GM12878 (cell line): ENCODE results near the gene COL5A1. TPM values are rescaled to one million over a fixed set of nuclear protein-coding genes. Genes with fewer than 3 reads are reported as not detected.

Experiments
- ATAC-seq: fragments of 200-7000 bp; cut with Tn5 transposase; 3 replicates; pipeline ENCODE4 v1.9.1; 2020; ENCODE audit warnings: mild to moderate bottlenecking, moderate library complexity
- BruUV-seq: library from RNA; stranded (reverse); fragments of 400-500 nt; replicated peaks from 2 replicates; lab custom pipeline; 2021; lab: Mats Ljungman, UMichigan
- CTCF ChIA-PET: fragments of 300-600 bp; sonication (Branson Sonifier 250); formaldehyde crosslinking; extraction: SDS; loops from one replicate; lab custom pipeline; 2021; ENCODE audit warnings: inconsistent platforms; lab: Yijun Ruan, JAX
- POLR2A ChIA-PET: fragments of 350-600 bp; formaldehyde crosslinking; extraction: SDS; loops from one replicate; lab custom pipeline; 2021; ENCODE audit warnings: inconsistent platforms; lab: Charles Lee
- RAD21 ChIA-PET: fragments of 300-600 bp; sonication (Branson Sonifier 250); formaldehyde crosslinking; loops from one replicate; lab custom pipeline; 2023; ENCODE audit warnings: antibody characterized with exemption; ENCODE audit not compliant: unreplicated experiment; lab: Charles Lee
- SMC1A ChIA-PET: fragments of 300-600 bp; sonication (Branson Sonifier 250); formaldehyde crosslinking; loops from one replicate; lab custom pipeline; 2023; ENCODE audit not compliant: unreplicated experiment, uncharacterized antibody; lab: Charles Lee
- DNase-seq: peaks from one replicate; pipeline ENCODE4 v3.0.0-alpha.2; 2011; ENCODE audit warnings: low read depth, low spot score
- FAIRE-seq: peaks from 3 replicates; lab custom pipeline; 2011; peaks lifted over from hg19 to GRCh38; lab: Jason Lieb, UNC
- H2AFZ ChIP-seq: 2 replicates; pipeline ENCODE4 v1.6.0; 2011; ENCODE audit warnings: low read depth, low read length, control low read depth; ENCODE audit not compliant: control insufficient read depth
- H3K27ac ChIP-seq: 2 replicates; pipeline ENCODE4 v1.5.1; 2011; ENCODE audit warnings: control low read depth; ENCODE audit not compliant: control insufficient read depth, insufficient read depth
- H3K27me3 ChIP-seq, 2 experiments: replicated peaks in 1 of 2; 2 replicates each; pipeline versions ENCODE4 v1.6.0 to v1.6.1; 2011; ENCODE audit warnings: low read length in 1 of 2; ENCODE audit not compliant: control insufficient read depth in 2 of 2, insufficient read depth in 2 of 2
- H3K36me3 ChIP-seq, 2 experiments: 2 replicates each; pipeline ENCODE4 v1.5.1; 2011; ENCODE audit warnings: low read length in 1 of 2; ENCODE audit not compliant: control insufficient read depth in 2 of 2, insufficient read depth in 2 of 2
- H3K4me1 ChIP-seq: 2 replicates; pipeline ENCODE4 v1.6.1; 2011; ENCODE audit warnings: mild to moderate bottlenecking, low read length, moderate library complexity, mixed read lengths; ENCODE audit not compliant: control insufficient read depth, insufficient read depth
- H3K4me2 ChIP-seq: 2 replicates; pipeline ENCODE4 v1.6.0; 2011; ENCODE audit warnings: control low read depth; ENCODE audit not compliant: control insufficient read depth, insufficient read depth
- H3K4me3 ChIP-seq: fragments of 200-600 bp; sonication (generic); 2 replicates; pipeline ENCODE4 v1.5.1; 2016
- H3K79me2 ChIP-seq: 2 replicates; pipeline ENCODE4 v1.6.0; 2011; ENCODE audit warnings: low read length; ENCODE audit not compliant: control insufficient read depth, insufficient read depth
- H3K9ac ChIP-seq: 2 replicates; pipeline ENCODE4 v1.8.0; 2011; ENCODE audit warnings: low read length, control low read depth, mixed read lengths; ENCODE audit not compliant: control insufficient read depth, insufficient read depth
- H3K9me3 ChIP-seq: replicated peaks from 3 replicates; pipeline ENCODE4 v1.5.1; 2011; ENCODE audit warnings: mild to moderate bottlenecking, low read length; ENCODE audit not compliant: control insufficient read depth, insufficient read depth
- H4K20me1 ChIP-seq: 2 replicates; pipeline ENCODE4 v1.6.0; 2011; ENCODE audit not compliant: control insufficient read depth, insufficient read depth
- CEBPB ChIP-seq, 2 experiments: fragments of 150-350 bp in 1 of 2; IDR thresholded peaks; 2 replicates each; pipeline ENCODE4 v1.6.1; 2012 to 2014; ENCODE audit warnings: low read depth in 2 of 2, low read length in 2 of 2, borderline replicate concordance in 1 of 2, inconsistent platforms in 1 of 2
- E4F1 ChIP-seq: fragments of 450-650 bp; IDR thresholded peaks from 2 replicates; pipeline ENCODE4 v1.6.1; 2018; ENCODE audit warnings: borderline replicate concordance, mild to moderate bottlenecking; ENCODE audit not compliant: partially characterized antibody
- HDAC2 ChIP-seq: fragments of 200-600 bp; sonication (generic); IDR thresholded peaks from 2 replicates; pipeline ENCODE4 v1.6.1; 2017
- KDM1A ChIP-seq: fragments of 200-600 bp; sonication (generic); IDR thresholded peaks from 2 replicates; pipeline ENCODE4 v1.6.1; 2016; ENCODE audit warnings: borderline replicate concordance
- LARP7 ChIP-seq: fragments of 450-650 bp; IDR thresholded peaks from 2 replicates; pipeline ENCODE4 v1.6.1; 2017; ENCODE audit warnings: mild to moderate bottlenecking
- MTA2 ChIP-seq: fragments of 450-650 bp; IDR thresholded peaks from 2 replicates; pipeline ENCODE4 v1.6.1; 2016; ENCODE audit warnings: low read depth, mild to moderate bottlenecking, moderate library complexity
- PAX8 ChIP-seq: fragments of 450-650 bp; IDR thresholded peaks from 2 replicates; pipeline ENCODE4 v1.6.1; 2017; ENCODE audit warnings: mild to moderate bottlenecking, moderate library complexity
- RCOR1 ChIP-seq: conservative IDR thresholded peaks from 2 replicates; pipeline ENCODE4 v1.6.1; 2012; ENCODE audit warnings: low read depth, low read length, improper control_type of control experiment
- SREBF1 ChIP-seq: IDR thresholded peaks from 2 replicates; pipeline ENCODE4 v1.6.1; 2012; ENCODE audit warnings: mild to moderate bottlenecking, low read length
- SRF ChIP-seq, 2 experiments: IDR thresholded peaks; 2 replicates each; pipeline ENCODE4 v1.6.1; 2011; ENCODE audit warnings: low read depth in 2 of 2, low read length in 2 of 2, mild to moderate bottlenecking in 1 of 2, moderate library complexity in 1 of 2
- STAT1 ChIP-seq: fragments of 450-650 bp; conservative IDR thresholded peaks from 2 replicates; pipeline ENCODE4 v1.6.1; 2014; ENCODE audit warnings: antibody characterized with exemption, mild to moderate bottlenecking
- ZNF592 ChIP-seq: fragments of 450-650 bp; IDR thresholded peaks from 2 replicates; pipeline ENCODE4 v1.6.1; 2017; ENCODE audit warnings: mild to moderate bottlenecking, moderate library complexity
- WGBS: methylation state at CpG from one replicate; pipeline ENCODE4 v1.1.6; 2016; ENCODE audit warnings: low lambda C conversion rate; ENCODE audit not compliant: insufficient replicate concordance, insufficient coverage; ENCODE audit errors: missing lambda C conversion rate; 5-methylcytosine and 5-hydroxymethylcytosine counted together
- in situ Hi-C: fragments of 300-500 bp; cut with MboI; formaldehyde crosslinking; loops from 9 replicates; pipeline ENCODE4 v1.14.3; 2018; ENCODE audit warnings: mixed read lengths
- intact Hi-C: fragments of 100-400 bp; cut with micrococcal nuclease; formaldehyde crosslinking; loops from one replicate; pipeline ENCODE4 v1.14.2; 2022; ENCODE audit not compliant: unreplicated experiment
- polyA plus RNA-seq, 11 experiments: library from polyadenylated mRNA; depleted of rRNA in 4 of 11; unstranded in 6 of 11; stranded (reverse) in 5 of 11; fragments of >200 nt; fragmentation: Nextera tagmentation in 4 of 11; fragmentation: Illumina TruSeq in 1 of 11; extraction: Ambion mirVana in 4 of 11; extraction: Trizol in 1 of 11; gene quantifications; 1 replicate in 1 of 11; 2 replicates in 10 of 11; pipeline versions ENCODE4 v1.2.1 to v1.2.3, GENCODE V29; 2011 to 2016; ENCODE audit warnings: inconsistent platforms in 2 of 11, missing spikeins in 2 of 11, low read depth in 1 of 11
- total RNA-seq, 4 experiments: library from RNA; depleted of rRNA in 3 of 4; stranded (reverse); fragments of >200 nt in 3 of 4; fragmentation: Illumina TruSeq in 1 of 4; extraction: Trizol in 1 of 4; gene quantifications; 2 replicates each; pipeline versions ENCODE4 v1.2.1 to v1.2.3, GENCODE V29; 2013 to 2021

COL5A1 gene
- total and polyA plus RNA-seq, 10 of the 15 experiments (the other 5 are each of a cell fraction or from before 2014, with no cell fraction given), result under 0.01 to 0.15 (median 0.13) TPM; not detected in 4

- TF ChIP-seq PAX8 (no peak), LARP7 (no peak), CEBPB (IDR thresholded peaks at IDR 0.05; ENCODE audit: borderline replicate concordance in 1 of 2, low read depth in 2 of 2, low read length in 2 of 2) (no peak), SREBF1 (no peak)
- no peaks in the 10 kb centered on the region for H3K36me3 ChIP-seq
- no peak for ATAC-seq
- WGBS, result 8% methylated on average over 1 of the region's 1 CpG
- intact Hi-C loops, result no loop called here
- no peaks in the 10 kb centered on the region for H4K20me1 ChIP-seq
- no peak for DNase-seq
- in situ Hi-C loops, result no loop called here
- ChIA-PET CTCF (no interaction called here), POLR2A (no interaction called here), SMC1A (no interaction called here), RAD21 (no interaction called here)
- H3K4me3 ChIP-seq, result no peak overlapping the region
- BruUV-seq, result no TSS peak
- no peaks in the 10 kb centered on the region for H3K79me2 ChIP-seq
- H2AFZ ChIP-seq, result no peak overlapping the region
- no peak overlapping the region for H3K9ac ChIP-seq
- no peaks in the 10 kb centered on the region; the same call in 2 of the 3 replicates for H3K9me3 ChIP-seq
- no peak for FAIRE-seq
- H3K4me2 ChIP-seq, result no peak overlapping the region
- no peaks in the 10 kb centered on the region for H3K4me1 ChIP-seq
- H3K27ac ChIP-seq, result no peak overlapping the region
- H3K27me3 ChIP-seq, result no peaks in the 10 kb centered on the region
Observed at GRCh38 chr9:134612715-134613114, 28.9 kb upstream of the COL5A1 start.

GRCh38 chr9:134614256-134614655 is 27.3 kb upstream of the COL5A1 start:
- Histone ChIP-seq H3K27me3 (no peaks in the 10 kb centered on the region), H4K20me1 (no peaks in the 10 kb centered on the region), H2AFZ (no peak overlapping the region)

More at GRCh38 chr9:134614256-134614655, 27.3 kb upstream of the COL5A1 start:
- Histone ChIP-seq H3K4me1 (no peaks in the 10 kb centered on the region), H3K36me3 (no peaks in the 10 kb centered on the region), H3K4me3 (no peak overlapping the region), H3K9ac (no peak overlapping the region), H3K27ac (no peak overlapping the region), H3K4me2 (no peak overlapping the region), H3K9me3 (no peaks in the 10 kb centered on the region; the same call in 2 of the 3 replicates), H3K79me2 (no peaks in the 10 kb centered on the region)
- in situ Hi-C loops, result no loop called here
- no TSS peak for BruUV-seq
- ChIA-PET POLR2A (no interaction called here), CTCF (no interaction called here), SMC1A (no interaction called here), RAD21 (no interaction called here)
- FAIRE-seq, result no peak
- 62% methylated on average over 3 of the region's 3 CpGs for WGBS
- ATAC-seq, result no peak
- intact Hi-C loops, result no loop called here
- TF ChIP-seq ZNF592 (no peak), STAT1 (no peak), HDAC2 (no peak), MTA2 (no peak), KDM1A (no peak), SRF (IDR thresholded peaks at IDR 0.05; ENCODE audit: low read depth in 2 of 2, low read length in 2 of 2) (no peak), RCOR1 (no peak), E4F1 (no peak)
- no peak for DNase-seq
